BJ (cell line): ENCODE measurements around the gene SMARCC2. TPM values are rescaled to one million over a fixed set of nuclear protein-coding genes. Genes with fewer than 3 reads are reported as not detected.

Experiments
- CTCF ChIA-PET: fragments of 350-600 bp; formaldehyde crosslinking; extraction: SDS; loops from one replicate; lab custom pipeline; 2021; ENCODE audit warnings: antibody characterized with exemption, inconsistent platforms; lab: Yijun Ruan, JAX
- POLR2A ChIA-PET: fragments of 300-600 bp; sonication (Branson Sonifier 250); formaldehyde crosslinking; extraction: SDS; loops from one replicate; lab custom pipeline; 2021; ENCODE audit warnings: antibody characterized with exemption; lab: Charles Lee
- DNase-seq: peaks from one replicate; pipeline ENCODE4 v3.0.0-alpha.2; 2011; ENCODE audit warnings: low read depth
- H3K27me3 ChIP-seq: 2 replicates; pipeline ENCODE4 v1.6.0; 2011; ENCODE audit warnings: low read length; ENCODE audit not compliant: control insufficient read depth, insufficient read depth
- H3K36me3 ChIP-seq: 2 replicates; pipeline ENCODE4 v1.5.1; 2011; ENCODE audit warnings: low read length; ENCODE audit not compliant: control insufficient read depth, insufficient read depth
- H3K4me3 ChIP-seq: 2 replicates; pipeline ENCODE4 v1.5.1; 2011; ENCODE audit warnings: low read depth, mild to moderate bottlenecking, control low read depth, low read length
- CTCF ChIP-seq: IDR thresholded peaks from 2 replicates; pipeline ENCODE4 v1.5.1; 2011; ENCODE audit warnings: low read depth, mild to moderate bottlenecking, control low read depth, inconsistent platforms, low read length, moderate library complexity; ENCODE audit not compliant: insufficient read depth
- polyA plus RNA-seq: library from polyadenylated mRNA; depleted of rRNA; stranded (reverse); fragments of >200 nt; gene quantifications from 2 replicates; pipeline ENCODE4 v1.2.3, GENCODE V29; 2011

The SMARCC2 gene
- polyA plus RNA-seq, 1 experiment = 60.7 TPM

GRCh38 chr12:56234746-56235436 is 45.6 kb upstream of the SMARCC2 start:
- TF ChIP-seq CTCF = no peak
- CTCF ChIA-PET = interaction anchor here (0.6 to 1.8 kb wide), 5 partner anchors 9 to 74 kb away, joined by 3 to 7 read pairs (median 5); partner anchors contain the start of genes ANKRD52 and COQ10A

GRCh38 chr12:56231184-56231582 is 41.9 kb upstream of the SMARCC2 start:
- TF ChIP-seq CTCF = no peak
- Histone ChIP-seq H3K36me3 (peaks cover 4% of the 10 kb centered on the region), H3K4me3 (no peak overlapping the region), H3K27me3 (no peaks in the 10 kb centered on the region)
- DNase-seq = no peak
- CTCF ChIA-PET = interaction anchor here (1.4 to 2.7 kb wide), 3 partner anchors 27 to 42 kb away, joined by 3 to 9 read pairs (median 5); partner anchors contain the start of genes ANKRD52 and SMARCC2
- POLR2A ChIA-PET = no interaction called here

More at GRCh38 chr12:56234746-56235436, 45.6 kb upstream of the SMARCC2 start:
- no peak for DNase-seq
- Histone ChIP-seq H3K4me3 (no peak overlapping the region), H3K27me3 (no peaks in the 10 kb centered on the region), H3K36me3 (peaks cover 11% of the 10 kb centered on the region)
- POLR2A ChIA-PET = no interaction called here

- H3K27me3 ChIP-seq = no peaks in the 10 kb centered on the region
- peaks cover 4% of the 10 kb centered on the region for H3K36me3 ChIP-seq
- ChIA-PET CTCF (interaction anchor here (1.4 to 2.7 kb wide), 3 partner anchors 27 to 41 kb away, joined by 3 to 9 read pairs (median 5); partner anchors contain the start of genes ANKRD52 and SMARCC2), POLR2A (no interaction called here)
- H3K4me3 ChIP-seq = no peak overlapping the region
- no peak for DNase-seq
- TF ChIP-seq CTCF = no peak
These were observed 41.3 kb upstream of the SMARCC2 start for GRCh38 chr12:56230432-56231183.

GRCh38 chr12:56229916-56230431 is 40.7 kb upstream of the SMARCC2 start, which contains the start of gene SLC39A5:
SLC39A5 (plus strand) TSS chr12:56230051; CDS start chr12:56231275, 1,224 bp downstream.
- CTCF ChIA-PET = interaction anchor here (1.4 to 2.7 kb wide), 2 partner anchors 38 to 41 kb away, joined by 3 to 9 read pairs; partner anchors contain the start of gene SMARCC2
- H3K4me3 ChIP-seq = no peak within 1 kb of the TSS
- H3K27me3 ChIP-seq = no peaks in the 10 kb centered on the region
- peaks cover 4% of the 10 kb centered on the region for H3K36me3 ChIP-seq
- POLR2A ChIA-PET = no interaction called here
- DNase-seq = no peak
- no peak for TF ChIP-seq CTCF

- peaks cover 4% of the 10 kb centered on the region for H3K36me3 ChIP-seq
- ChIA-PET POLR2A (no interaction called here), CTCF (no interaction called here)
- no peak overlapping the region for H3K4me3 ChIP-seq
- H3K27me3 ChIP-seq = no peaks in the 10 kb centered on the region
- DNase-seq = no peak
- TF ChIP-seq CTCF = no peak
These were observed 39.8 kb upstream of the SMARCC2 start for GRCh38 chr12:56229082-56229481.
